Measurements from ENCODE around the gene FRG2B.
"Not testable (repeated sequence)": the region's sequence is repeated elsewhere in the genome, so short reads cannot be mapped to it uniquely, and the experiment has no call there.

Gene FRG2B

GRCh38 chr10:133592716-133593115, 33.9 kb downstream of the FRG2B start:
- DNase-seq, result no peak

DNA sequence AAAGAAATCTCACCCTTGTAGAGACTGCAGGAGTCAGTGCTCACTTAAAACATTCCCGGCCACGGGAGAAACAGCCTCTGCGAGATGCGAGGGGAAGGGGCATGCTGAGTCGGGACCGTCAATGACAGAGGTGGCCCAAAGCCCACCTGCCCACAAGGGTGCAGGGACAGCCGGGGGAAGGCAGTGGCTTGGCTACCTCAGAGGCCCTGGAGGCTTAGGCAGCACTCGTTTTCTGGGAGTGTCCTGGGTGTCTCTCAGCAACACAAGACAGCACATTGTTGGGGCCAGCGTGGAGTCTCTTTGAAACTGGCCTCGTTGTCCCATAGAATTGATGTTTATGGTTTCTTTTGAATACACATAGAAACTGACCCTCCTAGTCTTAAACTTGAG, 35.6 kb downstream of the FRG2B start:
- no peak for DNase-seq

DNA sequence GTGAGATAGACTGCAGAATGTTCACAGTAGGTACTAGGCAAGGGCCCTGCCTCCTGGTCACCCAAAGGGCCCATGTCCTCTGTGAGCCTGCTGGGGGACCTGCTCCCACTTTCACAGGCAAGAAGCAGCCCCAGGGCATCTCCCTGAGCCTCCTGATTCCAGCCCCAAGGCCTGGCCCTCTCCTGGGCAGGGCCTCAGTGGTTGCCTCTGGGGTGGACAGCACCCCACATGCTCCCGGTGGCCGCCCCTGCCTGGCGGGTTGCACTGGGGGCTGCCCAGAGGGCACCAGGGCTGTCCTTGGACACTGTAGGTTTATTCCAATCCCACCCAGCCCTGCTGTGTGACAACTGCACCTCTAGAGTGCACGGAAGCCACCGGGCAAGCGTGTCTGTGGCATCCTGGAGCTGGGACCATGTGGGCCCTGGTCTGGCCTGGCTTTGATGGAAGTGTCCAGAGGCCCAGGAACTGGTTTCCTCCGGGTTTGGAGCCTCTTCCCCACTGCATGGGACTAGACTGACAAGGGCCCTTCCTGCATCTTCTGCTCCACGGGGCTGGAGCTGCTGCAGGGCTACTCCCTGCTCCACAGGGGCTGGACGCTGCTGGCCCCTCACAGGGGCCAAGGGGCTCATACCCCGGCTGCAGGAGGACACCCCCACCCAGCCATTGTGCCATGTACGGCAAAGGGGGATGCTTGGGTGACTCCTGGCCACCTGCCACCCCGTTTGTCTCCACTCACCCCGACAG, 36.2 kb downstream of the FRG2B start:
- DNase-seq, result no peak

DNA sequence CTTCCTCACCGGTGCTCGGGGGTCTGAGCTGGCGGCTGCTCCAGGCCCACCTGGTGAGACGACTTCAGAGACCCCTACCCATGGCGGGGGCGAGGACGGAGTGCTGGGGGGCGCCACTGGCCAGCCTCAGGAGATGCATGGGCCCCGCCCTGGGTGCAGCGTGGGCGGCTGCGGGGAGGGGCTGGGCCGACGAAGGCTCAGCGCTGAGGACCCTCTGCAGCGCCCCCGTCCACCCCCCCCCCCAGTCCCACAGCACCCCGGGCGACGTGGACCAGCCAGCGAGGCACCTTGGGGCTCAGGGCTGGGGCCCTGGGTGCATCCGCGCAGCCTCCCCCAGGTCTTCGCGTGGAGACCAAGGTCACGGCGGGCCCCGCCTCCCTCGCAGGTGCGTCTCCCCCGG, 49.6 kb downstream of the FRG2B start:
- DNase-seq, result not testable (repeated sequence)
